Lower lobe of right lung (tissue), 2 donors: Measurements from ENCODE around the gene ZNFX1. TPM values are rescaled to one million over a fixed set of nuclear protein-coding genes. Genes with fewer than 3 reads are reported as not detected.
"Not testable (repeated sequence)": the region's sequence is repeated elsewhere in the genome, so short reads cannot be mapped to it uniquely, and the experiment has no call there.

Experiments
- ATAC-seq, 2 donors: fragments of 200-7000 bp; cut with Tn5 transposase; one replicate each; pipeline ENCODE4 v1.9.1; 2020 to 2022; ENCODE audit warnings: mild to moderate bottlenecking in 2 of 2, moderate library complexity in 2 of 2
- DNase-seq: peaks from one replicate; pipeline ENCODE4 v3.0.0-alpha.2; 2020
- H3K27ac ChIP-seq: fragments of 200-600 bp; one replicate; pipeline ENCODE4 v1.8.0; 2022
- H3K27me3 ChIP-seq: fragments of 200-600 bp; one replicate; pipeline ENCODE4 v1.8.0; 2022; ENCODE audit warnings: low read depth
- H3K36me3 ChIP-seq: fragments of 200-600 bp; one replicate; pipeline ENCODE4 v1.8.0; 2022; ENCODE audit warnings: mild to moderate bottlenecking
- H3K4me1 ChIP-seq: fragments of 200-600 bp; one replicate; pipeline ENCODE4 v1.8.0; 2022
- H3K4me3 ChIP-seq: fragments of 200-600 bp; one replicate; pipeline ENCODE4 v1.8.0; 2022; ENCODE audit warnings: mild to moderate bottlenecking
- H3K9me3 ChIP-seq: fragments of 200-600 bp; one replicate; pipeline ENCODE4 v1.8.0; 2022
- intact Hi-C: fragments of 100-400 bp; cut with DNase I; formaldehyde crosslinking; loops from one replicate; pipeline ENCODE4 v1.11.0; 2022
- total RNA-seq: library from RNA; stranded (reverse); fragmentation: NEBNext Ultra II Directional; extraction: Animal tissue kit (Norgen Biotek cat#: 25700); gene quantifications from one replicate; pipeline ENCODE4 v1.2.1, GENCODE V29; 2021
- TF ChIP-seq, protein P1 (sequence below): fragments of 200-600 bp; IDR thresholded peaks from one replicate; pipeline ENCODE4 v1.8.0; 2022; ENCODE audit warnings: antibody characterized with exemption, mild to moderate bottlenecking
- donor health status: DM: no; HTN: yes; CAD: no; lungs with severe emphysema.

ZNFX1 gene
- total RNA-seq, 1 donor from 2014 or later = 53.9 TPM

DNA sequence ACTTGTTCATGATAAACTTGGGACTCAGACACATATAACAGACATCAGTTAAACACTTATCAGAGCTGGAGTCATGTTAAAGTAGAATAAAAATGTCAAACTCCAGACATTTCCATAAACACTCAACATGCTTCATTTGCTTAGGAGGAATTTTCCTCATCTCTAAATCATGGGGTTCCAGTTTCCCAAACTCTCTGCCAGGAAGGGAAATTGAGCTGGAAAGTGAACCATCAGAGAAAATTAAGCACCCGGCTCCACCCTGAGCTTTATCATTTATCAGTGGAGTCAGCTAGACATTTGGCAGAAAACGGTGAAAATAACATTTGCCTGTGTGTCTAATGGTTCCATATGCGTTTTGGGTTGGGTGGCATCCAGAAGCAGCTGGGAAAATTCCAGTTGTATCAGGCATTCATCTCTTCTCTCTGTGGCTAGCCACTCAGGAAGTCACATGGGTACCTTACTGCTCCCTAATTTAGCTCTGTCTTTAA is 25.3 kb upstream of the ZNFX1 start:
- TF ChIP-seq, protein P1, sequence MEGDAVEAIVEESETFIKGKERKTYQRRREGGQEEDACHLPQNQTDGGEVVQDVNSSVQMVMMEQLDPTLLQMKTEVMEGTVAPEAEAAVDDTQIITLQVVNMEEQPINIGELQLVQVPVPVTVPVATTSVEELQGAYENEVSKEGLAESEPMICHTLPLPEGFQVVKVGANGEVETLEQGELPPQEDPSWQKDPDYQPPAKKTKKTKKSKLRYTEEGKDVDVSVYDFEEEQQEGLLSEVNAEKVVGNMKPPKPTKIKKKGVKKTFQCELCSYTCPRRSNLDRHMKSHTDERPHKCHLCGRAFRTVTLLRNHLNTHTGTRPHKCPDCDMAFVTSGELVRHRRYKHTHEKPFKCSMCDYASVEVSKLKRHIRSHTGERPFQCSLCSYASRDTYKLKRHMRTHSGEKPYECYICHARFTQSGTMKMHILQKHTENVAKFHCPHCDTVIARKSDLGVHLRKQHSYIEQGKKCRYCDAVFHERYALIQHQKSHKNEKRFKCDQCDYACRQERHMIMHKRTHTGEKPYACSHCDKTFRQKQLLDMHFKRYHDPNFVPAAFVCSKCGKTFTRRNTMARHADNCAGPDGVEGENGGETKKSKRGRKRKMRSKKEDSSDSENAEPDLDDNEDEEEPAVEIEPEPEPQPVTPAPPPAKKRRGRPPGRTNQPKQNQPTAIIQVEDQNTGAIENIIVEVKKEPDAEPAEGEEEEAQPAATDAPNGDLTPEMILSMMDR = no peak
- Histone ChIP-seq H3K4me3 (no peak overlapping the region), H3K27me3 (no peaks in the 10 kb centered on the region), H3K36me3 (no peaks in the 10 kb centered on the region), H3K27ac (no peak overlapping the region), H3K9me3 (no peaks in the 10 kb centered on the region), H3K4me1 (peaks cover 5% of the 10 kb centered on the region)
- intact Hi-C loops = no loop called here
- DNase-seq = no peak
- no peak for ATAC-seq

DNA sequence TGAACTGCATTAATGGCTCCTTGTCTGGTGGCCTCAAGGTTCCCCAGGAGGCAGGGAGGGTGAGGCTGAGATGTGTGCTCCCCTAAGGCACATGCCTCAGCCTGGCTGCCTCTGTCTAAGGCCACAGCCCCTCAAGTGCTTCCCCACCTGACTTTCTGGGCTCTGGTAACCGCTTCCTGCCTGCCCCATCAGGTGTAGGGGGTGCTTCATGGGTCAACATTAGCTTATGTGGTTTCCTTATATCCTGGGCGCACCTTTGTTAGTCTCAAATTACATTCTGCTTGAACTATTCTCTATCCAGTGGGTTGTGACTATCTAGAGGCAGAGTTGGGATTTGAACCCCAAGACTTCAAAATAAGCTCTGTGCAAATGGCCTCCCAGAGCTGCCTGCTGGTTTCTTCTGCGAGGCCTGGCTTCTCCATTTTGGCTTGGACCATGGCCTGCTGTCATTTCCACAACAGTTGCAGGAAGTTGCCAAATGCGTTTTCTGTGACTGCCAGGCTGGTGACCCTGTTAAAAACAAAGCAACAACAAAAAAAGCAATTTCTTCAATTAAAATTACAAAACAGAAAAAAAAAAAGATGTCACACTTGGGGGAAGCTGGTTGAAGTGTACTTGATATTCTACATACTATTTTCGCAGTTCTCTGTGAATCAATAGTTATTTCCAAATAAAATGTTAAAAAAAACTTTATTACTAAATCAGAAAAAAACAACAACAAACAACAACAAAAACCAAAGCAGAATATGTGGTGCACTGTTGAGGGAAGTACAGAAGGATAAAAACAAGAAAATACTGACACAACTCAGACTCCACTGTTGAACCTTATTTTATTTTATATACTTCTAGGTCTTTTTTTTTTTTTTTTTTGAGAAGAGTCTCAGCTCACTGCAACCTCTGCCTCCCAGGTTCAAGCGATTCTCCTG is 20.0 kb upstream of the ZNFX1 start:
- H3K9me3 ChIP-seq = no peaks in the 10 kb centered on the region
- no peaks in the 10 kb centered on the region for H3K27me3 ChIP-seq
- peak in 1 of 2 donors; percentile 66 for ATAC-seq
- H3K27ac ChIP-seq = peak overlapping the region; percentile 38
- H3K36me3 ChIP-seq = no peaks in the 10 kb centered on the region
- peaks cover 6% of the 10 kb centered on the region for H3K4me1 ChIP-seq
- peak; percentile 53 for DNase-seq
- H3K4me3 ChIP-seq = no peak overlapping the region
- TF ChIP-seq, protein P1 = no peak
- intact Hi-C loops = no loop called here

DNA sequence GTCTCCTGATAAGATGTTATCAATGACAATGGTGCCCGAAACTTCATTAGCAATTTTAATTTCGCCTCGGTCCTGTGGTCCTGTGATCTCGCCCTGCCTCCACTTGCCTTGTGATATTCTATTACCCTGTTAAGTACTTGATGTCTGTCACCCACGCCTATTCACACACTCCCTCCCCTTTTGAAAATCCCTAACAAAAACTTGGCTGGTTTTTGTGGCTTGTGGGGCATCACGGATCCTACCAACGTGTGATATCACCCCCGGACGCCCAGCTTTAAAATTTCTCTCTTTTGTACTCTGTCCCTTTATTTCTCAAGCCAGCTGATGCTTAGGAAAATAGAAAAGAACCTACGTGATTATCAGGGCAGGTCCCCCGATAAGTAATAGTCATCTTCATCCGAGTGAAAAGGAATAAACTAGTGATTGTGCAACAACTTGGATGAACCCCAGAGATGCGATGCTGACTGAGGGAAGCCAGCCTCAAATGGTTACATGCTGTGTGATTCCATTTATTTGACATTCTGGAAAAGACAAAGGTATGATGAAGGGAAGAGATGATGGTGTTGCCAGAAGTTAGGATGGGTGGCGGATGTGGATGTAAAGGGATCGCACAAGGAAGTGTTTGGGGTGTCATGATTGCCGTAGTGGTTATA is 16.3 kb upstream of the ZNFX1 start:
- not testable (repeated sequence) for H3K4me1 ChIP-seq, ATAC-seq, DNase-seq

DNA sequence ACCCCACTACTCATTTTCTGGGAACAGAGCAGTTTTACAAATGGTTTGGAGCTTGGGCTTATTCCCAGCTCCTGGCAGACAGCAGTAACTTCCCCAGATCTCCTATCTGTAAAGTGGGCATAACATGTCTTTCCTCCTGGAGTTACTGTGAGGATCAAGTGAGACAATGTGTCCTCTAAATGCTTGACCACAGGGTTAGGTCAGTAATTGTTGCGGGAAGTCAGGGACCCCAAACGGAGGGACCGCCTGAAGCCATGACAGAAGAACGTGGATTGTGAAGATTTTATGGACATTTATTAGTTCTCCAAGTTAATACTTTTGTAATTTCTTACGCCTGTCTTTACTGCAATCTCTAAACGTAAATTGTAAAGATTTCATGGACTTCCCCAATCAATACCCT is 15.3 kb upstream of the ZNFX1 start:
- intact Hi-C loops = no loop called here
- no peak for DNase-seq
- Histone ChIP-seq H3K27ac (no peak overlapping the region), H3K4me3 (no peak overlapping the region), H3K4me1 (peaks cover 12% of the 10 kb centered on the region), H3K9me3 (no peaks in the 10 kb centered on the region), H3K27me3 (no peaks in the 10 kb centered on the region), H3K36me3 (peaks cover 44% of the 10 kb centered on the region)
- no peak for ATAC-seq
- TF ChIP-seq, protein P1 = no peak

More for the DNA sequence above, 16.3 kb upstream of the ZNFX1 start:
- H3K4me3 ChIP-seq, H3K27ac ChIP-seq, intact Hi-C loops, H3K27me3 ChIP-seq, H3K9me3 ChIP-seq: not testable (repeated sequence)
- H3K36me3 ChIP-seq = peaks cover 34% of the 10 kb centered on the region

DNA sequence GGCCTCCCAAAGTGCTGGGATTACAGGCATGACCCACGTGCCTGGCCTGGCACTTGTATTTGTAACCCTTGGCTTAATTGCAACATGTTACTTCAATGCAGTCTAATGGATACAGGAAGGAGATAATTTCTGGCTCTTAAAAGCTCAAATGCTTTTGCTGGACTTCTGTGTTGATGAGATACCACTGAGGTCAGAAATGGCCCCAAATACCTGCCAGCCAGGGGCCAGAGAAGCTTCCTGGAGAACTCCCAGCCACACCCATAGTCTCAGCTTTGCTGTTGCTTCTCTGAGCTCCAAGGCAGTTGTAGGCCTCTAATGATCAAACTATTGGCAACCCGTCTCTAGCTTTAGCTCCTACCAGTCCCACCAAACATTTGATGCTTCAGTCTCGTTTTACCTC is 14.2 kb upstream of the ZNFX1 start:
- DNase-seq (no peak), ATAC-seq (no peak)
- Histone ChIP-seq H3K9me3 (peaks cover 3% of the 10 kb centered on the region), H3K27ac (no peak overlapping the region), H3K4me1 (peaks cover 11% of the 10 kb centered on the region), H3K4me3 (no peak overlapping the region), H3K36me3 (peaks cover 55% of the 10 kb centered on the region), H3K27me3 (no peaks in the 10 kb centered on the region)
- TF ChIP-seq, protein P1 = no peak
- intact Hi-C loops = no loop called here
